HepG2 (cell line): ENCODE data around the gene TKFC. TPM values are rescaled to one million over a fixed set of nuclear protein-coding genes. Genes with fewer than 3 reads are reported as not detected.

Experiments used
- DPF2 ChIP-seq: sonication (generic); formaldehyde crosslinking; IDR thresholded peaks from 2 replicates; pipeline ENCODE4 v1.4.0; 2020; ENCODE audit warnings: mild to moderate bottlenecking, low read depth, missing genetic modification reagents, borderline replicate concordance
- EED ChIP-seq: sonication (generic); formaldehyde crosslinking; IDR thresholded peaks from 2 replicates; pipeline ENCODE4 v1.5.0; 2020; ENCODE audit warnings: mild to moderate bottlenecking, missing genetic modification reagents
- HNRNPLL ChIP-seq: fragments of 200-400 bp; formaldehyde crosslinking; IDR thresholded peaks from 2 replicates; pipeline ENCODE4 v1.6.1; 2017; ENCODE audit warnings: mild to moderate bottlenecking, low read depth, low read length; ENCODE audit not compliant: poor library complexity, severe bottlenecking
- NFKBIZ ChIP-seq: IDR thresholded peaks from 2 replicates; pipeline ENCODE4 v1.6.1; 2018; ENCODE audit warnings: missing genetic modification reagents, missing compliant biosample characterization
- PATZ1 ChIP-seq: sonication (generic); formaldehyde crosslinking; IDR thresholded peaks from 2 replicates; pipeline ENCODE4 v1.4.0; 2020; ENCODE audit warnings: missing genetic modification reagents
- RCOR2 ChIP-seq: IDR thresholded peaks from 2 replicates; pipeline ENCODE4 v1.6.1; 2016; ENCODE audit warnings: missing biosample characterization, missing genetic modification reagents
- SIN3B ChIP-seq: fragments of 150-350 bp; IDR thresholded peaks from 2 replicates; pipeline ENCODE4 v1.6.1; 2014; ENCODE audit warnings: low read length
- SPEN ChIP-seq: sonication (generic); formaldehyde crosslinking; IDR thresholded peaks from 2 replicates; pipeline ENCODE4 v1.5.1; 2020; ENCODE audit warnings: low read depth, mild to moderate bottlenecking, missing genetic modification reagents
- TBX2 ChIP-seq: sonication (generic); formaldehyde crosslinking; IDR thresholded peaks from 2 replicates; pipeline ENCODE4 v1.5.0; 2020; ENCODE audit warnings: missing genetic modification reagents, mild to moderate bottlenecking, borderline replicate concordance
- ZBTB7B ChIP-seq: sonication (generic); formaldehyde crosslinking; IDR thresholded peaks from 2 replicates; pipeline ENCODE4 v1.4.0; 2020; ENCODE audit warnings: missing genetic modification reagents
- ZFP90 ChIP-seq: sonication (generic); formaldehyde crosslinking; IDR thresholded peaks from 2 replicates; pipeline ENCODE4 v1.8.0; 2022; ENCODE audit warnings: missing genetic modification reagents, mild to moderate bottlenecking, inconsistent platforms, borderline replicate concordance
- ZMYM4 ChIP-seq: sonication (generic); formaldehyde crosslinking; IDR thresholded peaks from 2 replicates; pipeline ENCODE4 v1.8.1; 2023; ENCODE audit warnings: mild to moderate bottlenecking, missing genetic modification reagents
- ZNF350 ChIP-seq: sonication (generic); formaldehyde crosslinking; IDR thresholded peaks from 2 replicates; pipeline ENCODE4 v1.4.0; 2020; ENCODE audit warnings: mild to moderate bottlenecking, low read depth, missing genetic modification reagents, borderline replicate concordance
- ZNF557 ChIP-seq: sonication (generic); formaldehyde crosslinking; IDR thresholded peaks from 2 replicates; pipeline ENCODE4 v1.4.0; 2020; ENCODE audit warnings: missing genetic modification reagents
- ZNF607 ChIP-seq: sonication (generic); formaldehyde crosslinking; IDR thresholded peaks from 2 replicates; pipeline ENCODE4 v1.5.1; 2020; ENCODE audit warnings: missing genetic modification reagents, mild to moderate bottlenecking, borderline replicate concordance
- ZNF784 ChIP-seq: sonication (generic); formaldehyde crosslinking; IDR thresholded peaks from 2 replicates; pipeline ENCODE4 v1.5.1; 2020; ENCODE audit warnings: missing genetic modification reagents, mild to moderate bottlenecking, borderline replicate concordance
- ZNF878 ChIP-seq: sonication (generic); formaldehyde crosslinking; IDR thresholded peaks from 2 replicates; pipeline ENCODE4 v1.8.1; 2023; ENCODE audit warnings: mild to moderate bottlenecking, missing genetic modification reagents, moderate library complexity
- polyA plus RNA-seq, 8 experiments: library from polyadenylated mRNA; depleted of rRNA in 3 of 8; stranded (reverse) in 7 of 8; unstranded in 1 of 8; fragments of >200 nt; fragmentation: Illumina TruSeq in 4 of 8; extraction: Trizol in 4 of 8; gene quantifications; 2 replicates each; pipeline versions ENCODE4 v1.2.1 to v1.2.3, GENCODE V29; 2011 to 2016; ENCODE audit warnings: low read depth in 4 of 8, missing spikeins in 1 of 8, mixed read lengths in 1 of 8; ENCODE audit not compliant: insufficient read depth in 1 of 8
- total RNA-seq, 5 experiments: library from RNA; depleted of rRNA; stranded (reverse); fragments of >200 nt; fragmentation: Illumina TruSeq; extraction: Trizol; gene quantifications; 2 replicates each; pipeline ENCODE4 v1.2.3, GENCODE V29; 2016; ENCODE audit warnings: low read depth in 1 of 5
- TF ChIP-seq, protein P1 (sequence below): IDR thresholded peaks from 2 replicates; pipeline ENCODE4 v1.4.0; 2020; ENCODE audit warnings: mild to moderate bottlenecking, missing genetic modification reagents
- TF ChIP-seq, protein P2 (sequence below): IDR thresholded peaks from 2 replicates; pipeline ENCODE4 v1.6.1; 2016; ENCODE audit warnings: low read depth
- TF ChIP-seq, protein P3 (sequence below): sonication (generic); formaldehyde crosslinking; IDR thresholded peaks from 2 replicates; pipeline ENCODE4 v1.4.0; 2020; ENCODE audit warnings: missing genetic modification reagents, borderline replicate concordance

Gene TKFC
- total and polyA plus RNA-seq, 2 of the 13 experiments (the other 11 are each of a cell fraction or from before 2014, with no cell fraction given) = 147 to 197 TPM

DNA sequence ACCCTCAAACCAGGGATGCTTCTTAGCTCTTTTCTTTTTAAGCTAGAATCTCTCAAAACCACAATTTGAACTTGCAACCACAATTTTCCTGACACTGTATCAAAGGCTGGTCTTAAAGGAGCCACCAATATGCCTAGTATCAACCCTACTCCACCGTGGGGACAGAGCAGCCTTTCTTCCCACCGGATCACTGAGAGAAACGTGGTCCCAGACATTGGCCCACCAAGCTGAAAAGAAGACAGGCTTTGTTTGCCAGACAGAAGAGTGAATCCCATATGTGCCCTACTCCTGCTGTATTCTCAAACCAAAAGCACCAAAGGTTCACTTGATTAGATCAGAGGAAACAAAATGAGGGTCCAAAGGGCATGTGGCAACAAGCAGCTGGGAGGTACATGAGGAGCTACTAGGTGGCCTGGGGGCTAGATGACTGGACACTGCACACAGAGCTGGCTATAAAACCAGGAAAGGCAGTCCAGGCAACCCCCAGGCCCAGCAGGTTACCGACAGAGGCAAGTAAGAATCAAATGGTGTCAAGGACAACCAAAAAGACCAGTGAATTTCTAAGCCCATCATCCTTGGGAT lies 34.3 kb upstream of the TKFC start (continued):
- TF ChIP-seq ZNF350 (peak; percentile 59; the same call in 1 of the 2 replicates), PATZ1 (CRISPR knock-in tag) (peak; percentile 86), ZNF784 (CRISPR knock-in tag) (no peak), ZNF878 (CRISPR knock-in tag) (peak; percentile 65; the same call in 1 of the 2 replicates), SPEN (CRISPR knock-in tag) (no peak), DPF2 (CRISPR knock-in tag) (peak; percentile 41; the same call in 1 of the 2 replicates), ZNF607 (CRISPR knock-in tag) (no peak), HNRNPLL (peak; percentile 40), EED (CRISPR knock-in tag) (no peak), TBX2 (peak; percentile 61; the same call in 1 of the 2 replicates), SIN3B (no peak), RCOR2 (CRISPR knock-in tag) (peak; percentile 52; the same call in 1 of the 2 replicates), ZFP90 (no peak), ZMYM4 (CRISPR knock-in tag) (peak; percentile 38; the same call in 1 of the 2 replicates), ZBTB7B (peak; percentile 75; the same call in 1 of the 2 replicates), ZNF557 (CRISPR knock-in tag) (no peak), NFKBIZ (no peak)
- TF ChIP-seq, protein P1, sequence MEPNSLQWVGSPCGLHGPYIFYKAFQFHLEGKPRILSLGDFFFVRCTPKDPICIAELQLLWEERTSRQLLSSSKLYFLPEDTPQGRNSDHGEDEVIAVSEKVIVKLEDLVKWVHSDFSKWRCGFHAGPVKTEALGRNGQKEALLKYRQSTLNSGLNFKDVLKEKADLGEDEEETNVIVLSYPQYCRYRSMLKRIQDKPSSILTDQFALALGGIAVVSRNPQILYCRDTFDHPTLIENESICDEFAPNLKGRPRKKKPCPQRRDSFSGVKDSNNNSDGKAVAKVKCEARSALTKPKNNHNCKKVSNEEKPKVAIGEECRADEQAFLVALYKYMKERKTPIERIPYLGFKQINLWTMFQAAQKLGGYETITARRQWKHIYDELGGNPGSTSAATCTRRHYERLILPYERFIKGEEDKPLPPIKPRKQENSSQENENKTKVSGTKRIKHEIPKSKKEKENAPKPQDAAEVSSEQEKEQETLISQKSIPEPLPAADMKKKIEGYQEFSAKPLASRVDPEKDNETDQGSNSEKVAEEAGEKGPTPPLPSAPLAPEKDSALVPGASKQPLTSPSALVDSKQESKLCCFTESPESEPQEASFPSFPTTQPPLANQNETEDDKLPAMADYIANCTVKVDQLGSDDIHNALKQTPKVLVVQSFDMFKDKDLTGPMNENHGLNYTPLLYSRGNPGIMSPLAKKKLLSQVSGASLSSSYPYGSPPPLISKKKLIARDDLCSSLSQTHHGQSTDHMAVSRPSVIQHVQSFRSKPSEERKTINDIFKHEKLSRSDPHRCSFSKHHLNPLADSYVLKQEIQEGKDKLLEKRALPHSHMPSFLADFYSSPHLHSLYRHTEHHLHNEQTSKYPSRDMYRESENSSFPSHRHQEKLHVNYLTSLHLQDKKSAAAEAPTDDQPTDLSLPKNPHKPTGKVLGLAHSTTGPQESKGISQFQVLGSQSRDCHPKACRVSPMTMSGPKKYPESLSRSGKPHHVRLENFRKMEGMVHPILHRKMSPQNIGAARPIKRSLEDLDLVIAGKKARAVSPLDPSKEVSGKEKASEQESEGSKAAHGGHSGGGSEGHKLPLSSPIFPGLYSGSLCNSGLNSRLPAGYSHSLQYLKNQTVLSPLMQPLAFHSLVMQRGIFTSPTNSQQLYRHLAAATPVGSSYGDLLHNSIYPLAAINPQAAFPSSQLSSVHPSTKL (CRISPR knock-in tag) = peak; percentile 75
- TF ChIP-seq, protein P2, sequence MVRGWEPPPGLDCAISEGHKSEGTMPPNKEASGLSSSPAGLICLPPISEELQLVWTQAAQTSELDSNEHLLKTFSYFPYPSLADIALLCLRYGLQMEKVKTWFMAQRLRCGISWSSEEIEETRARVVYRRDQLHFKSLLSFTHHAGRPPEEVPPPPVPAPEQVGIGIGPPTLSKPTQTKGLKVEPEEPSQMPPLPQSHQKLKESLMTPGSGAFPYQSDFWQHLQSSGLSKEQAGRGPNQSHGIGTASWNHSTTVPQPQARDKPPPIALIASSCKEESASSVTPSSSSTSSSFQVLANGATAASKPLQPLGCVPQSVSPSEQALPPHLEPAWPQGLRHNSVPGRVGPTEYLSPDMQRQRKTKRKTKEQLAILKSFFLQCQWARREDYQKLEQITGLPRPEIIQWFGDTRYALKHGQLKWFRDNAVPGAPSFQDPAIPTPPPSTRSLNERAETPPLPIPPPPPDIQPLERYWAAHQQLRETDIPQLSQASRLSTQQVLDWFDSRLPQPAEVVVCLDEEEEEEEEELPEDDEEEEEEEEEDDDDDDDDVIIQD (CRISPR knock-in tag) = peak; percentile 73
- TF ChIP-seq, protein P3, sequence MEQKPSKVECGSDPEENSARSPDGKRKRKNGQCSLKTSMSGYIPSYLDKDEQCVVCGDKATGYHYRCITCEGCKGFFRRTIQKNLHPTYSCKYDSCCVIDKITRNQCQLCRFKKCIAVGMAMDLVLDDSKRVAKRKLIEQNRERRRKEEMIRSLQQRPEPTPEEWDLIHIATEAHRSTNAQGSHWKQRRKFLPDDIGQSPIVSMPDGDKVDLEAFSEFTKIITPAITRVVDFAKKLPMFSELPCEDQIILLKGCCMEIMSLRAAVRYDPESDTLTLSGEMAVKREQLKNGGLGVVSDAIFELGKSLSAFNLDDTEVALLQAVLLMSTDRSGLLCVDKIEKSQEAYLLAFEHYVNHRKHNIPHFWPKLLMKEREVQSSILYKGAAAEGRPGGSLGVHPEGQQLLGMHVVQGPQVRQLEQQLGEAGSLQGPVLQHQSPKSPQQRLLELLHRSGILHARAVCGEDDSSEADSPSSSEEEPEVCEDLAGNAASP = 0 out of 2 replicates have a peak, but pooled peaks have one; percentile 56
